Neutrophil (primary cell): ENCODE data around the gene B4GALT1.

Experiments
- H3K27ac ChIP-seq: fragments of 200-600 bp; sonication (generic); 2 replicates; pipeline ENCODE4 v1.5.1; 2016; ENCODE audit warnings: mild to moderate bottlenecking, moderate library complexity
- H3K27me3 ChIP-seq: fragments of 200-600 bp; sonication (generic); 2 replicates; pipeline ENCODE4 v1.6.0; 2016; ENCODE audit warnings: mild to moderate bottlenecking
- H3K36me3 ChIP-seq: fragments of 200-600 bp; sonication (generic); 2 replicates; pipeline ENCODE4 v1.5.1; 2017
- H3K4me1 ChIP-seq, 2 experiments: fragments of 200-600 bp in 1 of 2; sonication (generic) in 1 of 2; 1 replicate in 1 of 2; 2 replicates in 1 of 2; pipeline versions ENCODE4 v1.5.1 to v1.6.1; 2013 to 2016; ENCODE audit warnings: low read depth in 1 of 2, low read length in 1 of 2, mild to moderate bottlenecking in 1 of 2, moderate library complexity in 1 of 2; ENCODE audit not compliant: control insufficient read depth in 1 of 2, insufficient read depth in 1 of 2
- H3K4me3 ChIP-seq, 2 experiments: fragments of 200-600 bp in 1 of 2; sonication (generic) in 1 of 2; 1 replicate in 1 of 2; 2 replicates in 1 of 2; pipeline ENCODE4 v1.5.1; 2013 to 2016; ENCODE audit warnings: low read depth in 1 of 2, low read length in 1 of 2, mild to moderate bottlenecking in 1 of 2, moderate library complexity in 1 of 2
- H3K9me3 ChIP-seq: fragments of 200-600 bp; sonication (generic); 2 replicates; pipeline ENCODE4 v1.5.1; 2016
- TF ChIP-seq, protein P1 (sequence below): fragments of 200-600 bp; sonication (generic); IDR thresholded peaks from 2 replicates; pipeline ENCODE4 v1.5.1; 2016; ENCODE audit warnings: antibody characterized with exemption

The B4GALT1 gene

DNA sequence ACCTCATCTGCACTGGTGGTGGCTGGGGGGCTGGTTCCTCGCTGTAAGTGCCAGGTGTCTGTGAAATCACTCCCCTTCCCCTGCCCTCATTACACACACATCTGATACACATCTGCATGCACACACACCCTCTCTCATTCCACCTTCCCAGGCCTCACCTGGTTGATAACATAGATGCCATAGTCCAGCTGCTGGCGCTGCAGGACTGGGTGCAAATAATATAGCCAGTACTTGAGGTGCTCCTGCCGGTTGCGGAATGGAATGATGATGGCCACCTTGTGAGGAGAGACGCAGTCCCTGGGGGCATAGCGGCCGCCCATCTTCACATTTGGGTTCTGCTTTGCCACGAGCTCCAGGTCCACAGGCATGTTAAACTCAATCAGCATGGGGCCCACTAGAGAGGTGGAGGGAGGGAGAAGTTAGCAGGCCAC is 32.1 kb downstream of the B4GALT1 start:
- Histone ChIP-seq H3K27me3 (no peaks in the 10 kb centered on the region), H3K36me3 (peaks cover 40% of the 10 kb centered on the region), H3K4me3 (peak overlapping the region; percentile 27 to 38), H3K9me3 (no peaks in the 10 kb centered on the region), H3K4me1 (peaks cover 48 to 56% of the 10 kb centered on the region in 2 experiments), H3K27ac (peak overlapping the region; percentile 83)
- TF ChIP-seq, protein P1, sequence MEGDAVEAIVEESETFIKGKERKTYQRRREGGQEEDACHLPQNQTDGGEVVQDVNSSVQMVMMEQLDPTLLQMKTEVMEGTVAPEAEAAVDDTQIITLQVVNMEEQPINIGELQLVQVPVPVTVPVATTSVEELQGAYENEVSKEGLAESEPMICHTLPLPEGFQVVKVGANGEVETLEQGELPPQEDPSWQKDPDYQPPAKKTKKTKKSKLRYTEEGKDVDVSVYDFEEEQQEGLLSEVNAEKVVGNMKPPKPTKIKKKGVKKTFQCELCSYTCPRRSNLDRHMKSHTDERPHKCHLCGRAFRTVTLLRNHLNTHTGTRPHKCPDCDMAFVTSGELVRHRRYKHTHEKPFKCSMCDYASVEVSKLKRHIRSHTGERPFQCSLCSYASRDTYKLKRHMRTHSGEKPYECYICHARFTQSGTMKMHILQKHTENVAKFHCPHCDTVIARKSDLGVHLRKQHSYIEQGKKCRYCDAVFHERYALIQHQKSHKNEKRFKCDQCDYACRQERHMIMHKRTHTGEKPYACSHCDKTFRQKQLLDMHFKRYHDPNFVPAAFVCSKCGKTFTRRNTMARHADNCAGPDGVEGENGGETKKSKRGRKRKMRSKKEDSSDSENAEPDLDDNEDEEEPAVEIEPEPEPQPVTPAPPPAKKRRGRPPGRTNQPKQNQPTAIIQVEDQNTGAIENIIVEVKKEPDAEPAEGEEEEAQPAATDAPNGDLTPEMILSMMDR, result no peak

DNA sequence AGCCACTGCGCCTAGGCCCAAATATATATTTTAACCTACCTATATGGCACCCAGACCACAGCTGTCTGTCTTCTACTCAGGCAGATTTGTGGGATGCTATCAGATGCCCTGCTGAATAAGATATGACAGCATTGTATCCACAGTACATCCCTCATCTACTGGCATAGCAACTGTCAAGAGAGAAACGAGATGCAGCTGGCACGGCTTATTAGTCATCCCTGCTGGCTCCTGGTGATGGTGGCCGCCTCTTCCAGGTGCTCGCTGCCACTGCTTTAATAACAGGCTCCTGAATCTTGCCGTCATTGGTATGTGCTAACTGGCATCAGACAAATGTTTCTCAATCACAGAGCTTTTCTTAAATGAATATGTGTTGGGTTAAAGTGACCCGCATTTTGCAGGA is 34.0 kb downstream of the B4GALT1 start:
- peaks cover 49 to 57% of the 10 kb centered on the region in 2 experiments for H3K4me1 ChIP-seq
- TF ChIP-seq, protein P1, result no peak
- H3K27me3 ChIP-seq, result no peaks in the 10 kb centered on the region
- no peak overlapping the region for H3K4me3 ChIP-seq
- no peak overlapping the region for H3K27ac ChIP-seq
- H3K9me3 ChIP-seq, result no peaks in the 10 kb centered on the region
- peaks cover 45% of the 10 kb centered on the region for H3K36me3 ChIP-seq

DNA sequence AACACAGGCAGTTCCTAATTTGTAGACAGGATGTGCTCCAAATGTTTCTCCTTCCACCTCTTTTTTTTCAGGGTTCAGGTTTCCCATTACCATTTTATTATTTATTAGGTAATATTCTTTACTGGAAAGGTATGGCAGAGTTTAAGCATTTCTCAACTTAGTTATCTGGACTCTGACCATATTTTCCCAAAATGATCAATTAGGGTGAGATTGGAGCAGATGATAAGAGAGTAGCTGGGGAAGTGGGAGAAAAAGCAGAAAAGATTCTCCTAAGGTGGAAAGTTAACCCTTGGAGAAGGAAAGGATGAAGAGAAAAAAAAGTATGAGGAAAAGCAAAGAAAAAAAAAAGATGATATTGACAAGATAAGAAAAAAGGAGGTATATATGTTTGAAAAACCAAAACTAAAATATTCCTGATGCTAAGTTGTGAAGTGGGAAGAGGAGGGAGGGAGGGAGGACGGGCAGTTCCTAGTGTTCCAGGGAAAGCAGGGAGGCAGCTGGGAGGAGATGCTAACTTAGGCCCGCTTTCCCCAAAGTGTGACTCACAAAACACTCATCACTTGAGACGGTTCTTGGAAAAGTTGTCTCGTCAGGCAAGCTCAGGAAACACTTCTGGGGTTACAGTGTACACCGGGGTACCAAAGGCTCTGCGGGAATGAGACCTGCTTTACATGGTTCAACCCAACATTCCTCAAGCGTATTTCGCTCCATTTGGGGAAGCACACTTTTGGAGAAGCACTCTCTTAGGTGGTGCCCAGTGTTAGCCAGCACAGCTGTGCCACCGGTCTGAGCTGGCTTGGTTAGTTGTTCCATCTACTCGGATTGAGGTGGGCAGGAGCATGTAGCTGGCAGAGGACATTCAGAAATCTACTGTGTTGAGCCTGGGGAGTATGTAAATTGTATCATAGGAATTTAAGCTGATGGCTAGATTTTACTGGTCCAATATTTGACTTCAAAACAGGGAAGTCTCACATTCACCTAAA is 35.1 kb downstream of the B4GALT1 start:
- H3K27me3 ChIP-seq, result no peaks in the 10 kb centered on the region
- TF ChIP-seq, protein P1, result no peak
- H3K4me1 ChIP-seq, result peaks cover 47 to 50% of the 10 kb centered on the region in 2 experiments
- no peak overlapping the region for H3K4me3 ChIP-seq
- no peaks in the 10 kb centered on the region for H3K9me3 ChIP-seq
- H3K36me3 ChIP-seq, result peaks cover 55% of the 10 kb centered on the region
- peak overlapping the region; percentile 80 for H3K27ac ChIP-seq

DNA sequence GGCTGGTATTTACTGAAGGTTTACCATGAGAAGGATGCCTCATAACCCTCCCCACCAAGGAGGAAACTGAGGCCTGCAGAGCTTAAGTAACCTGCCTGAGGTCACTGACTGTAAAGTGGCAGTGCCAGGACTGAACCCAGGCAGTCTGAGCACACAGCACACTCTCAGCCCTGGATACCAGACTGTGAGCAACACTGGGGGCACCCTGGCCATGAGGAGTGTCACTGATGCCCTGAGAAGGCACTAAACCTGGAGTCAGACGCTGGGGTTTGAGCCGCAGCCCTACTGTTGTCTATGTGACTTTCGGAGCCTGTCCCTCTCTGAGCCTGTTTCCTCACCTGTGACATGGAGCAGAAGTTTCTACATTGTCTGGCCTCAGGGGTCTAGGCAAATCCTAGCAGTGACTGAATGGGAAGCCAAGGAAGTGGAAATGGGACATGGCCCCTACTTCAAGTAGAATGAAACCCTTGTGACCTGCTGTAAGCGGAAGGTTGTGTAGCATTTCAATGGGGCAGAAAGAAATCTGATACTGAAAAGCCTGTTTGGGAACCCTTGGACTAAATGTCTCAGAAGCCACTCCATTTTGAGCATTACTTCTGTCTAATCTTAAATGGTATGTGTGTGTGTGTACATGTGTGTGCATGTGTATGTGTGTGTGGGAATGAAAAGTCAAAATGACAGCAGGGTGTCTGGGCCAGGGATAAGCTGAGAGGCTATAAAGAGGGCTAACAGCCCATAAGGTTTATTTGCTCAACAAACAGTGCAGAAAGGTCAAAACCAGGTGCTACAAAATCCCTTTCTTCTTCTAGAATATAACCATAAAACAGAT is 36.0 kb downstream of the B4GALT1 start:
- no peaks in the 10 kb centered on the region for H3K9me3 ChIP-seq
- H3K36me3 ChIP-seq, result peaks cover 59% of the 10 kb centered on the region
- H3K4me1 ChIP-seq, result peaks cover 44 to 49% of the 10 kb centered on the region in 2 experiments
- TF ChIP-seq, protein P1, result no peak
- H3K27ac ChIP-seq, result peak overlapping the region; percentile 80
- H3K27me3 ChIP-seq, result no peaks in the 10 kb centered on the region
- no peak overlapping the region for H3K4me3 ChIP-seq
